GM19463 (cell line): Measurements from ENCODE around the gene GBP7.

Experiments used
- ATAC-seq: cut with Tn5 transposase; IDR thresholded peaks from one replicate; pipeline ENCODE4 v1.9.1; 2021; ENCODE audit warnings: mild to moderate bottlenecking, moderate library complexity; ENCODE audit not compliant: unreplicated experiment

GBP7 gene

GRCh38 chr1:89121641-89122040, 54.2 kb downstream of the GBP7 start:
- no peak for ATAC-seq

GRCh38 chr1:89114662-89115061, 61.1 kb downstream of the GBP7 start:
- ATAC-seq = no peak

- ATAC-seq = no peak
These were observed 62.8 kb downstream of the GBP7 start for GRCh38 chr1:89112871-89113613.

- no peak for ATAC-seq
These were observed 71.1 kb downstream of the GBP7 start for GRCh38 chr1:89104687-89105086.

GRCh38 chr1:89104147-89104546, 71.7 kb downstream of the GBP7 start:
- ATAC-seq = no peak

- ATAC-seq = no peak
These were observed 73.8 kb downstream of the GBP7 start for GRCh38 chr1:89102021-89102420.

GRCh38 chr1:89100412-89100811, 75.4 kb downstream of the GBP7 start:
- ATAC-seq = no peak

GRCh38 chr1:89098857-89099256, 76.9 kb downstream of the GBP7 start:
- ATAC-seq = no peak

GRCh38 chr1:89095737-89096136, 80.1 kb downstream of the GBP7 start:
- ATAC-seq = no peak

GRCh38 chr1:89089962-89090361, 85.8 kb downstream of the GBP7 start:
- ATAC-seq = no peak

GRCh38 chr1:89088572-89088971, 87.2 kb downstream of the GBP7 start:
- ATAC-seq = no peak

GRCh38 chr1:89087241-89087640, 88.6 kb downstream of the GBP7 start:
- ATAC-seq = no peak

GRCh38 chr1:89085781-89086180, 90.0 kb downstream of the GBP7 start:
- ATAC-seq = no peak
